SU-DHL-6 (cell line): ENCODE data around the gene RFLNA.

Experiments
- CTCF ChIP-seq: fragments of 200-600 bp; sonication (generic); IDR thresholded peaks from one replicate; pipeline ENCODE4 v1.5.1; 2017; ENCODE audit warnings: antibody characterized with exemption, mild to moderate bottlenecking, low read length, moderate library complexity; ENCODE audit not compliant: insufficient read depth, poor library complexity, severe bottlenecking
- EZH2phosphoT487 ChIP-seq: fragments of 200-600 bp; sonication (generic), shearing (Covaris generic); conservative IDR thresholded peaks from 2 replicates; pipeline ENCODE4 v1.6.1; 2018; ENCODE audit warnings: mild to moderate bottlenecking, antibody characterized with exemption, low read length, moderate library complexity, mixed read lengths

GRCh38 chr12:124318278-124319020 lies 23.6 kb downstream of the RFLNA start:
- TF ChIP-seq CTCF (no peak), EZH2phosphoT487 (no peak)
